Stomach (tissue), 4 donors: Measurements from ENCODE around the gene SMYD3.

Experiments used
- EP300 ChIP-seq: sonication (generic); formaldehyde crosslinking; IDR thresholded peaks from one replicate; pipeline ENCODE4 v1.6.1; 2017; ENCODE audit warnings: antibody characterized with exemption
- TF ChIP-seq, protein P1 (sequence below), 7 experiments: fragments of 450-650 bp in 4 of 7; fragments of 200-600 bp in 3 of 7; sonication (generic) in 3 of 7; IDR thresholded peaks; one replicate each; pipeline ENCODE4 v1.5.1; 2016 to 2019; ENCODE audit warnings: antibody characterized with exemption in 7 of 7, control low read depth in 2 of 7, mild to moderate bottlenecking in 1 of 7

DNA sequence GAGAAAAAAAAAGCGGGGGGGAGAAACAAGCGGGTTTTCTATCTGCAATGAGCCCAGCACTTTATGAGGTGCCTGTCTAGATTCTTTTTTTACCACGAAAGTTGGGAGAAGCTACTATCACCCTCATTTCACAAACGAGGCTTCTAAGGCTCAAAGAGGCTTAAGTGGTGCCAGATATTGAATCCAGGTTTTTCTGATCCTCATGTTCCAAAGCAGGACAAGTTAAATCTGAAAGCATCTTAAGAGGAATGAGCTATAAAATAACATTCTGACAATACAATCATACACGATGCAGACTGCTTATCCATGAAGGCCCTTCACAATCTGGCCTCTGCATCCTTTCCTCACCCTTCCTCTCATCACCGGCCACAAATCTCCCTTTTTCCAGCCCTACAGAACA lies 549.1 kb downstream of the SMYD3 start:
- TF ChIP-seq, protein P1, sequence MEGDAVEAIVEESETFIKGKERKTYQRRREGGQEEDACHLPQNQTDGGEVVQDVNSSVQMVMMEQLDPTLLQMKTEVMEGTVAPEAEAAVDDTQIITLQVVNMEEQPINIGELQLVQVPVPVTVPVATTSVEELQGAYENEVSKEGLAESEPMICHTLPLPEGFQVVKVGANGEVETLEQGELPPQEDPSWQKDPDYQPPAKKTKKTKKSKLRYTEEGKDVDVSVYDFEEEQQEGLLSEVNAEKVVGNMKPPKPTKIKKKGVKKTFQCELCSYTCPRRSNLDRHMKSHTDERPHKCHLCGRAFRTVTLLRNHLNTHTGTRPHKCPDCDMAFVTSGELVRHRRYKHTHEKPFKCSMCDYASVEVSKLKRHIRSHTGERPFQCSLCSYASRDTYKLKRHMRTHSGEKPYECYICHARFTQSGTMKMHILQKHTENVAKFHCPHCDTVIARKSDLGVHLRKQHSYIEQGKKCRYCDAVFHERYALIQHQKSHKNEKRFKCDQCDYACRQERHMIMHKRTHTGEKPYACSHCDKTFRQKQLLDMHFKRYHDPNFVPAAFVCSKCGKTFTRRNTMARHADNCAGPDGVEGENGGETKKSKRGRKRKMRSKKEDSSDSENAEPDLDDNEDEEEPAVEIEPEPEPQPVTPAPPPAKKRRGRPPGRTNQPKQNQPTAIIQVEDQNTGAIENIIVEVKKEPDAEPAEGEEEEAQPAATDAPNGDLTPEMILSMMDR (IDR thresholded peaks at IDR 0.05) = no peak
- no peak for TF ChIP-seq EP300
